SK-N-SH treated with all-trans-retinoic acid at 6 μM for 48 hours (cell line): ENCODE results near the gene CNDP1.

Experiments used
- ATAC-seq: fragments of 200-7000 bp; cut with Tn5 transposase; 3 replicates; pipeline ENCODE4 v1.9.1; 2020; ENCODE audit warnings: mild to moderate bottlenecking, moderate library complexity
- ARNTL ChIP-seq: fragments of 450-650 bp; formaldehyde crosslinking; IDR thresholded peaks from 2 replicates; pipeline ENCODE4 v1.5.0; 2020; ENCODE audit warnings: low read depth, mild to moderate bottlenecking, moderate library complexity, borderline replicate concordance
- BACH2 ChIP-seq: fragments of 250-450 bp; sonication (Bioruptor Pico); IDR thresholded peaks from 2 replicates; pipeline ENCODE4 v1.9.0; 2021; ENCODE audit warnings: mild to moderate bottlenecking, borderline replicate concordance
- CREB5 ChIP-seq: fragments of 250-450 bp; sonication (Bioruptor Pico); IDR thresholded peaks from 2 replicates; pipeline ENCODE4 v1.5.1; 2020; ENCODE audit warnings: low read depth, mild to moderate bottlenecking, moderate library complexity
- CSDC2 ChIP-seq: fragments of 250-450 bp; sonication (Bioruptor Pico); IDR thresholded peaks from 2 replicates; pipeline ENCODE4 v1.5.0; 2020; ENCODE audit warnings: mild to moderate bottlenecking, moderate library complexity
- CSRNP3 ChIP-seq: fragments of 250-450 bp; sonication (Bioruptor Pico); IDR thresholded peaks from 2 replicates; pipeline ENCODE4 v1.5.1; 2021; ENCODE audit warnings: mild to moderate bottlenecking, moderate library complexity
- ESRRG ChIP-seq: fragments of 250-450 bp; sonication (Bioruptor Pico); IDR thresholded peaks from 2 replicates; pipeline ENCODE4 v1.6.1; 2021; ENCODE audit warnings: mild to moderate bottlenecking
- GLIS3 ChIP-seq: fragments of 250-450 bp; sonication (Bioruptor Pico); IDR thresholded peaks from 2 replicates; pipeline ENCODE4 v1.5.0; 2020; ENCODE audit warnings: mild to moderate bottlenecking, moderate library complexity
- ISL1 ChIP-seq: fragments of 250-450 bp; sonication (Bioruptor Pico); IDR thresholded peaks from 2 replicates; pipeline ENCODE4 v2.1.2; 2022; ENCODE audit warnings: mild to moderate bottlenecking, moderate library complexity
- OSR1 ChIP-seq: fragments of 250-450 bp; sonication (Bioruptor Pico); IDR thresholded peaks from 2 replicates; pipeline ENCODE4 v1.8.0; 2022; ENCODE audit warnings: moderate library complexity, mild to moderate bottlenecking, inconsistent platforms
- PPARA ChIP-seq: fragments of 250-450 bp; sonication (Bioruptor Pico); IDR thresholded peaks from 2 replicates; pipeline ENCODE4 v1.5.0; 2020; ENCODE audit warnings: mild to moderate bottlenecking, borderline replicate concordance
- SNAI2 ChIP-seq: fragments of 250-450 bp; sonication (Bioruptor Pico); IDR thresholded peaks from 2 replicates; pipeline ENCODE4 v1.5.0; 2020; ENCODE audit warnings: mild to moderate bottlenecking, moderate library complexity
- TCF4 ChIP-seq: fragments of 250-450 bp; sonication (Bioruptor Pico); IDR thresholded peaks from 2 replicates; pipeline ENCODE4 v1.8.0; 2021; ENCODE audit warnings: mild to moderate bottlenecking, moderate library complexity, borderline replicate concordance
- TOX ChIP-seq: fragments of 250-450 bp; sonication (Bioruptor Pico); IDR thresholded peaks from 2 replicates; pipeline ENCODE4 v1.8.0; 2021; ENCODE audit warnings: mild to moderate bottlenecking, moderate library complexity, borderline replicate concordance
- ZFP3 ChIP-seq: fragments of 250-450 bp; sonication (Bioruptor Pico); IDR thresholded peaks from 2 replicates; pipeline ENCODE4 v1.5.0; 2020; ENCODE audit warnings: mild to moderate bottlenecking, moderate library complexity
- ZFP30 ChIP-seq: fragments of 450-650 bp; formaldehyde crosslinking; IDR thresholded peaks from 2 replicates; pipeline ENCODE4 v1.5.0; 2022; ENCODE audit warnings: mild to moderate bottlenecking, moderate library complexity
- ZNF565 ChIP-seq: fragments of 450-650 bp; formaldehyde crosslinking; conservative IDR thresholded peaks from 2 replicates; pipeline ENCODE4 v1.5.0; 2020; ENCODE audit warnings: low read depth, mild to moderate bottlenecking, moderate library complexity
- ZNF70 ChIP-seq: fragments of 450-650 bp; formaldehyde crosslinking; IDR thresholded peaks from 2 replicates; pipeline ENCODE4 v1.5.0; 2020; ENCODE audit warnings: mild to moderate bottlenecking, moderate library complexity
- ZNF8 ChIP-seq: fragments of 450-650 bp; formaldehyde crosslinking; IDR thresholded peaks from 2 replicates; pipeline ENCODE4 v1.5.0; 2020; ENCODE audit warnings: mild to moderate bottlenecking, moderate library complexity
- TF ChIP-seq, protein P1 (sequence below): fragments of 250-450 bp; sonication (Bioruptor Pico); IDR thresholded peaks from 2 replicates; pipeline ENCODE4 v1.8.0; 2020; ENCODE audit warnings: mild to moderate bottlenecking, moderate library complexity, borderline replicate concordance
- TF ChIP-seq, protein P2 (sequence below): fragments of 250-450 bp; sonication (Bioruptor Pico); IDR thresholded peaks from 2 replicates; pipeline ENCODE4 v1.8.0; 2021; ENCODE audit warnings: low read depth, mild to moderate bottlenecking, moderate library complexity, borderline replicate concordance

CNDP1 gene

GRCh38 chr18:74488354-74488753 lies 45.9 kb upstream of the CNDP1 start (continued):
- TF ChIP-seq CSRNP3 (CRISPR knock-in tag): no peak
- no peak for TF ChIP-seq ARNTL
- no peak for TF ChIP-seq ZFP3 (CRISPR knock-in tag)
- TF ChIP-seq ZNF565: no peak
- no peak for TF ChIP-seq ISL1 (CRISPR knock-in tag)
- no peak for TF ChIP-seq ZNF70
- TF ChIP-seq OSR1 (CRISPR knock-in tag): no peak
- TF ChIP-seq GLIS3 (CRISPR knock-in tag): no peak

DNA sequence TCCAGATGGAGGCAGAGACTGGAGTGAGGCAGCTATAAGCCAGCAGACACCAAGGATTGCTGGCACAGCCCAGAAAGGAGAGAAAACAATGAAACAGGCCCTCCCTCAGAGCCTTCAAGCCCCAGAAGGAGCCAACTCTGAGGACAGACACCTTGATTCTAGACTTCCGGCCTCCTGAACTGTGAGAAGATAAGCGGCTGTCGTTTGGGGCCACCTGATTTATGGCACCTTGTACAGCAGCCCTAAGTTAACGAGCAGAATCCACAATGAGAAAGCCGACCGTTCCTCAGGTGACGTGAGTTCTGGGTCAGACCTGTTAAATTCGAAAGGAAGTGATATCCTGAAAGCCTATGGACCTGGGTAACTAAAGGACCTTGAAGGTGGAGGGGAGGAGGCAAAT lies 45.4 kb upstream of the CNDP1 start:
- TF ChIP-seq SNAI2 (CRISPR knock-in tag) (no peak), TOX (no peak), CREB5 (CRISPR knock-in tag) (no peak), ZNF565 (no peak), ARNTL (no peak), CSDC2 (no peak), PPARA (CRISPR knock-in tag) (no peak), BACH2 (no peak)
- TF ChIP-seq, protein P1, sequence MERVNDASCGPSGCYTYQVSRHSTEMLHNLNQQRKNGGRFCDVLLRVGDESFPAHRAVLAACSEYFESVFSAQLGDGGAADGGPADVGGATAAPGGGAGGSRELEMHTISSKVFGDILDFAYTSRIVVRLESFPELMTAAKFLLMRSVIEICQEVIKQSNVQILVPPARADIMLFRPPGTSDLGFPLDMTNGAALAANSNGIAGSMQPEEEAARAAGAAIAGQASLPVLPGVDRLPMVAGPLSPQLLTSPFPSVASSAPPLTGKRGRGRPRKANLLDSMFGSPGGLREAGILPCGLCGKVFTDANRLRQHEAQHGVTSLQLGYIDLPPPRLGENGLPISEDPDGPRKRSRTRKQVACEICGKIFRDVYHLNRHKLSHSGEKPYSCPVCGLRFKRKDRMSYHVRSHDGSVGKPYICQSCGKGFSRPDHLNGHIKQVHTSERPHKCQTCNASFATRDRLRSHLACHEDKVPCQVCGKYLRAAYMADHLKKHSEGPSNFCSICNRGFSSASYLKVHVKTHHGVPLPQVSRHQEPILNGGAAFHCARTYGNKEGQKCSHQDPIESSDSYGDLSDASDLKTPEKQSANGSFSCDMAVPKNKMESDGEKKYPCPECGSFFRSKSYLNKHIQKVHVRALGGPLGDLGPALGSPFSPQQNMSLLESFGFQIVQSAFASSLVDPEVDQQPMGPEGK (CRISPR knock-in tag): no peak
- ATAC-seq: no peak

- no peak for TF ChIP-seq ZNF8
- TF ChIP-seq, protein P1 (CRISPR knock-in tag): no peak
- TF ChIP-seq, protein P2, sequence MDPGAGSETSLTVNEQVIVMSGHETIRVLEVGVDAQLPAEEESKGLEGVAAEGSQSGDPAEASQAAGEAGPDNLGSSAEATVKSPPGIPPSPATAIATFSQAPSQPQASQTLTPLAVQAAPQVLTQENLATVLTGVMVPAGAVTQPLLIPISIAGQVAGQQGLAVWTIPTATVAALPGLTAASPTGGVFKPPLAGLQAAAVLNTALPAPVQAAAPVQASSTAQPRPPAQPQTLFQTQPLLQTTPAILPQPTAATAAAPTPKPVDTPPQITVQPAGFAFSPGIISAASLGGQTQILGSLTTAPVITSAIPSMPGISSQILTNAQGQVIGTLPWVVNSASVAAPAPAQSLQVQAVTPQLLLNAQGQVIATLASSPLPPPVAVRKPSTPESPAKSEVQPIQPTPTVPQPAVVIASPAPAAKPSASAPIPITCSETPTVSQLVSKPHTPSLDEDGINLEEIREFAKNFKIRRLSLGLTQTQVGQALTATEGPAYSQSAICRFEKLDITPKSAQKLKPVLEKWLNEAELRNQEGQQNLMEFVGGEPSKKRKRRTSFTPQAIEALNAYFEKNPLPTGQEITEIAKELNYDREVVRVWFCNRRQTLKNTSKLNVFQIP (CRISPR knock-in tag): no peak
- TF ChIP-seq GLIS3 (CRISPR knock-in tag): no peak
- no peak for TF ChIP-seq ISL1 (CRISPR knock-in tag)
- TF ChIP-seq ZFP30 (CRISPR knock-in tag): no peak
- no peak for TF ChIP-seq SNAI2 (CRISPR knock-in tag)
- TF ChIP-seq TCF4 (CRISPR knock-in tag): no peak
- ATAC-seq: no peak
Measured at GRCh38 chr18:74489676-74490075, 44.6 kb upstream of the CNDP1 start.

- no peak for ATAC-seq
Measured at GRCh38 chr18:74492259-74492658, 42.0 kb upstream of the CNDP1 start.

More at GRCh38 chr18:74492259-74492658, 42.0 kb upstream of the CNDP1 start:
- TF ChIP-seq, protein P2 (CRISPR knock-in tag): no peak
- TF ChIP-seq ZFP3 (CRISPR knock-in tag): no peak
- no peak for TF ChIP-seq SNAI2 (CRISPR knock-in tag)
- no peak for TF ChIP-seq CSRNP3 (CRISPR knock-in tag)
- no peak for TF ChIP-seq ZFP30 (CRISPR knock-in tag)
- no peak for TF ChIP-seq ARNTL
- TF ChIP-seq CSDC2: no peak
- no peak for TF ChIP-seq ESRRG (CRISPR knock-in tag)
- no peak for TF ChIP-seq ZNF8
